Neuronal stem cell (in vitro differentiated cells): Measurements from ENCODE around the gene PRKCE.
A peak's percentile ranks its signal among the peaks of the same experiment; 100 is the strongest.

Experiments
- DNase-seq: peaks from one replicate; pipeline ENCODE4 v3.0.0-alpha.2; 2013; ENCODE audit warnings: low spot score
- H2AFZ ChIP-seq: one replicate; pipeline ENCODE4 v1.6.1; 2013; ENCODE audit warnings: mild to moderate bottlenecking, low read length, inconsistent platforms
- H2AK5ac ChIP-seq: 2 replicates; pipeline ENCODE4 v1.6.1; 2013; ENCODE audit warnings: low read depth, mild to moderate bottlenecking, inconsistent platforms, low read length, moderate library complexity, mixed read lengths
- H2BK120ac ChIP-seq: 2 replicates; pipeline ENCODE4 v1.6.1; 2013; ENCODE audit warnings: low read depth, mild to moderate bottlenecking, inconsistent platforms, low read length, moderate library complexity, mixed read lengths
- H2BK12ac ChIP-seq: one replicate; pipeline ENCODE4 v1.6.1; 2013; ENCODE audit warnings: low read length, inconsistent platforms
- H2BK15ac ChIP-seq: 2 replicates; pipeline ENCODE4 v1.6.1; 2013; ENCODE audit warnings: mild to moderate bottlenecking, low read length, inconsistent platforms, mixed read lengths
- H2BK5ac ChIP-seq: one replicate; pipeline ENCODE4 v1.6.1; 2013; ENCODE audit warnings: inconsistent platforms, mild to moderate bottlenecking, low read length, moderate library complexity
- H3K14ac ChIP-seq: one replicate; pipeline ENCODE4 v1.6.1; 2013; ENCODE audit warnings: low read length, inconsistent platforms
- H3K18ac ChIP-seq: 2 replicates; pipeline ENCODE4 v1.6.1; 2013; ENCODE audit warnings: low read length, inconsistent platforms
- H3K23ac ChIP-seq: 2 replicates; pipeline ENCODE4 v1.6.1; 2013; ENCODE audit warnings: low read depth, mild to moderate bottlenecking, mixed read lengths, low read length, inconsistent platforms; ENCODE audit not compliant: poor library complexity
- H3K27ac ChIP-seq: replicated peaks from 3 replicates; pipeline ENCODE4 v1.5.1; 2013; ENCODE audit warnings: low read length, inconsistent platforms
- H3K27me3 ChIP-seq, 3 experiments: 2 replicates each; pipeline ENCODE4 v1.6.1; 2013; ENCODE audit warnings: low read length in 3 of 3, mild to moderate bottlenecking in 2 of 3, inconsistent platforms in 1 of 3, low read depth in 1 of 3, mixed read lengths in 1 of 3, moderate library complexity in 1 of 3; ENCODE audit not compliant: control insufficient read depth in 3 of 3, insufficient read depth in 3 of 3
- H3K36me3 ChIP-seq, 2 donors: replicated peaks in 1 of 2; 2 replicates each; pipeline ENCODE4 v1.6.1; 2013; ENCODE audit warnings: low read length in 2 of 2; ENCODE audit not compliant: control insufficient read depth in 2 of 2, insufficient read depth in 2 of 2
- H3K4ac ChIP-seq: 2 replicates; pipeline ENCODE4 v1.6.1; 2013; ENCODE audit warnings: inconsistent platforms, mild to moderate bottlenecking, low read length, moderate library complexity
- H3K4me1 ChIP-seq, 2 donors: 1 replicate in 1 of 2; 2 replicates in 1 of 2; pipeline ENCODE4 v1.6.1; 2013; ENCODE audit warnings: low read length in 2 of 2, low read depth in 1 of 2; ENCODE audit not compliant: control insufficient read depth in 2 of 2, insufficient read depth in 1 of 2
- H3K4me2 ChIP-seq: one replicate; pipeline ENCODE4 v1.6.1; 2013; ENCODE audit warnings: mild to moderate bottlenecking, low read length, inconsistent platforms; ENCODE audit not compliant: insufficient read depth, poor library complexity, severe bottlenecking
- H3K4me3 ChIP-seq, 2 donors: 2 replicates each; pipeline ENCODE4 v1.5.1; 2013; ENCODE audit warnings: low read length in 2 of 2, mild to moderate bottlenecking in 2 of 2, inconsistent platforms in 1 of 2, moderate library complexity in 1 of 2
- H3K79me1 ChIP-seq: one replicate; pipeline ENCODE4 v1.6.1; 2013; ENCODE audit warnings: low read depth, mild to moderate bottlenecking, inconsistent platforms, low read length, moderate library complexity
- H3K9ac ChIP-seq: one replicate; pipeline ENCODE4 v1.6.1; 2013; ENCODE audit warnings: mild to moderate bottlenecking, low read depth, low read length, inconsistent platforms; ENCODE audit not compliant: poor library complexity
- H3K9me3 ChIP-seq, 2 donors: replicated peaks in 1 of 2; 2 replicates each; pipeline versions ENCODE3 to v1.6.1; 2013; ENCODE audit warnings: low read length in 2 of 2, mild to moderate bottlenecking in 2 of 2, inconsistent platforms in 1 of 2, low read depth in 1 of 2, mixed read lengths in 1 of 2, moderate library complexity in 1 of 2; ENCODE audit not compliant: control insufficient read depth in 2 of 2, insufficient read depth in 1 of 2
- H4K8ac ChIP-seq: one replicate; pipeline ENCODE4 v1.6.1; 2013; ENCODE audit warnings: low read depth, mild to moderate bottlenecking, inconsistent platforms, low read length, moderate library complexity
- H4K91ac ChIP-seq: one replicate; pipeline ENCODE4 v1.6.1; 2013; ENCODE audit warnings: low read length, low read depth, mild to moderate bottlenecking, inconsistent platforms; ENCODE audit not compliant: poor library complexity
- WGBS, 2 donors: extraction: QIAGEN DNeasy Blood & Tissue Kit; methylation state at CpG; one replicate each; pipeline ENCODE4 v1.1.7; 2013; ENCODE audit warnings: missing lambda C conversion rate in 2 of 2, mixed read lengths in 1 of 2; ENCODE audit not compliant: insufficient read length in 2 of 2, insufficient replicate concordance in 1 of 2; ENCODE audit errors: extremely low coverage in 2 of 2; 5-methylcytosine and 5-hydroxymethylcytosine counted together

Gene PRKCE

DNA sequence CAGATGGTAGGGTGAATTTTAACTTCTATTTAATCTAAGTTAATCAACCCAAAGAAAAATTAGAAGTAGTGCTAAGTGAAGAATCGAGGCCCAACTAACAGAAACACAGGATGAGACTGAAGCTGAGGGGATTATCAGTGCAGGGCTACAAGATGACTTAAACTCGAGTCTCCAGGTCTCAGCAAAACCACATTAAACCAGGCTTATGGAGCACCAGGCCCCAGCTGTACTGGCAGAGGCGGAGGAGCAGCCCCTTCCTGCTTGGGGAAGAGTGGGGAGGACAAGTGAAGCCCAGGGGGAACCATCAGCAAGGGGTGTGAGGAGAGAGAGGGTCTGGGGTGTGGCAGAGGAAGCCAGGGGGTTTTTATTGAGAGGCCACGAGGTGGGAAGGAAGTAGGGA is 509.8 kb downstream of the PRKCE start:
- Histone ChIP-seq H3K27ac (no peak overlapping the region), H3K9ac (no peak overlapping the region), H3K14ac (no peak overlapping the region), H2AFZ (no peak overlapping the region), H4K8ac (no peak overlapping the region), H2BK15ac (no peak overlapping the region), H4K91ac (no peak overlapping the region), H2AK5ac (no peak overlapping the region), H3K4me1 (peaks cover 0 to 12% of the 10 kb centered on the region in 2 donors), H3K4me2 (no peak overlapping the region), H3K23ac (no peak overlapping the region), H2BK5ac (no peak overlapping the region), H3K79me1 (no peaks in the 10 kb centered on the region), H3K4me3 (no peak overlapping the region), H2BK120ac (no peak overlapping the region), H2BK12ac (no peak overlapping the region), H3K27me3 (no peaks in the 10 kb centered on the region), H3K18ac (no peak overlapping the region), H3K9me3 (peaks cover 0 to 2% of the 10 kb centered on the region in 2 donors), H3K36me3 (no peaks in the 10 kb centered on the region), H3K4ac (no peak overlapping the region)
- WGBS, 2 donors = no CpG with 5 or more reads among the region's 4 CpGs
- DNase-seq = no peak

DNA sequence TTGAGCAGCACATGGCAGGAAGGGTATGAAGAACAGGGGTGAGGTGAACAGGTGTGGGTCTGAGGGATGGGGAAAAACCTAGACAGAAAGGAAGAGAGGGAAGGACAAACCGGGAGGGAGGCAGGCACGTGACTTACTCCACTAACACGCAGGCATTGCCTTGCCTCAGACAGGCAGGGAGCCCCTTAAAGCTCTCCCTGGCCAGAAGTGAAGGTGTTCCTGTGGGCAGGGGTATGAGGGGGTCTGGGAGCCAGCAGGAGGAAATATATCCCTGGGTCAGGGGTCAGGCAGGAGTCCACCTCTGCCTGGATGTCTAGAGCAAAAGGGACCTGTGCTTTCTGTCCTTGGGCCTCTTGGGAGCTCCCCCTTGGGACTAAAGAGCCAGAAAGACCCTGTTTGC is 510.4 kb downstream of the PRKCE start:
- H4K8ac ChIP-seq = no peak overlapping the region
- no peak overlapping the region for H2BK15ac ChIP-seq
- peaks cover 0 to 2% of the 10 kb centered on the region in 2 donors for H3K9me3 ChIP-seq
- no CpG with 5 or more reads among the region's 3 CpGs for WGBS, 2 donors
- no peak overlapping the region for H3K14ac ChIP-seq
- DNase-seq = no peak
- no peak overlapping the region for H2BK120ac ChIP-seq
- no peak overlapping the region for H3K23ac ChIP-seq
- H2BK12ac ChIP-seq = no peak overlapping the region
- no peak overlapping the region for H3K4me3 ChIP-seq
- no peak overlapping the region for H2BK5ac ChIP-seq
- no peak overlapping the region for H3K4ac ChIP-seq
- H4K91ac ChIP-seq = no peak overlapping the region
- H3K9ac ChIP-seq = no peak overlapping the region
- H3K79me1 ChIP-seq = no peaks in the 10 kb centered on the region
- no peaks in the 10 kb centered on the region for H3K36me3 ChIP-seq
- peak overlapping the region; percentile 43 for H2AK5ac ChIP-seq
- no peaks in the 10 kb centered on the region for H3K27me3 ChIP-seq
- H3K27ac ChIP-seq = no peak overlapping the region
- no peak overlapping the region for H2AFZ ChIP-seq
- H3K18ac ChIP-seq = peak overlapping the region; percentile 44
- no peak overlapping the region for H3K4me2 ChIP-seq
- H3K4me1 ChIP-seq = peaks cover 0 to 12% of the 10 kb centered on the region in 2 donors

DNA sequence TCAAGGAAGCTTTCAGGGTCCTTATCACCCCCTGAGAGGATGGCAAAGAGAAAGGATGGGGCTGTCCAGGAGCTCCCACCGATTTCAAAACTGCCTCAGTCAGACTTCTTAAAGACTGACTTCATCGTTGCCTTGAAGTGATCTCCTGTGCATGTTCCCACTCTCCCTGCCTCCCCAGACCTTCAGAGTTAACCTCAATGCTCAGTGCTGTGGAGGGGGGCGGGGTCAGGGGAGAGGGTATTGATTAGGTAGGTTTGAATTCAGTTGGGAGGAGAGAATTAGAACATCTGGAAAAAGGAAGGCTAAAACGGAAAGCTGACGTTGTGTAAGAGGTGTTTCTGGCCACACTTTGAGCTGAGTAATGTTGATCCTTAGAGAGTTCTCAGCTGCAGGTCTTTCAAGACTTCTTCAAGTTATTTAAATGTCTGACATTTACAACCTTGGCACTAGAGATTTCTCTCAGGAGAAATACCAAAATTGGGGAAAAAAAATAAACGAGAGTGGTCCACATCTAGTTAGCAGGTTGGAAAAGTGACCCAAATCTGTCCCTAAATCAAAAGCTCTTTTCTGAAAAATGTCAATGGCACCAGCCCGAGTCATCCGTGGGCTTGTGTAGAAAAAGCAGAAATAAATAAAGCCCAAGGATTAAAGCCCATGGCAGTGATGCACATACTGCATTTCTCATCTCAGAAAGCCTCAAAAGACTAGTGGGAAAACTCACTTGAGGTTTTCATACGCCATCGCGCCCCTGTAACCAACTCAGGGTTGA is 511.0 kb downstream of the PRKCE start:
- whole genome bisulfite sequencing, 2 donors = no CpG with 5 or more reads among the region's 11 CpGs
- H4K8ac ChIP-seq = no peak overlapping the region
- DNase-seq = no peak

DNA sequence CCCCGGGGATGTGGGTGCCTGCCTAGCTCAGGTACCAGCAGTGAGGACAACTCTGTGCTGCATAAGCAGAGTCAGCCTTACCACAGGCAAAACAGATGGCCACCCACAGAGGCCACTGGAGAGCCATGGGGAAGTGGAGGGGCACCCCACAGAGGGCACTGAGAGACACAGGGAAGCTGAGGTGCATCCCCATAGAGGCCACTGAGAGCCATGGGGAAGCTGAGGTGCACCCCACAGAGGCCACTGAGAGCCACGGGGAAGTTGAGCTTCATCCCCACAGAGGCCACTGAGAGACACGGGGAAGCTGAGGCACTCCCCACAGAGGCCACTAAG is 511.6 kb downstream of the PRKCE start:
- H3K79me1 ChIP-seq = no peaks in the 10 kb centered on the region
- no peaks in the 10 kb centered on the region for H3K27me3 ChIP-seq
- H3K4me3 ChIP-seq = no peak overlapping the region
- no CpG with 5 or more reads among the region's 3 CpGs for WGBS, 2 donors
- H3K9me3 ChIP-seq = peaks cover 0 to 2% of the 10 kb centered on the region in 2 donors
- no peaks in the 10 kb centered on the region for H3K36me3 ChIP-seq
- no peak overlapping the region for H2BK120ac ChIP-seq
- peaks cover 0 to 12% of the 10 kb centered on the region in 2 donors for H3K4me1 ChIP-seq
- no peak overlapping the region for H4K91ac ChIP-seq
- H3K23ac ChIP-seq = no peak overlapping the region
- H2BK5ac ChIP-seq = no peak overlapping the region
- no peak overlapping the region for H3K18ac ChIP-seq
- H3K4me2 ChIP-seq = no peak overlapping the region
- H3K9ac ChIP-seq = no peak overlapping the region
- no peak overlapping the region for H2BK15ac ChIP-seq
- no peak overlapping the region for H2BK12ac ChIP-seq
- no peak for DNase-seq
- no peak overlapping the region for H3K27ac ChIP-seq
- H2AFZ ChIP-seq = no peak overlapping the region
- H3K4ac ChIP-seq = no peak overlapping the region
- H4K8ac ChIP-seq = no peak overlapping the region
- H3K14ac ChIP-seq = no peak overlapping the region
- H2AK5ac ChIP-seq = peak overlapping the region; percentile 62

More for the DNA sequence above, 511.0 kb downstream of the PRKCE start:
- no peak overlapping the region for H2AFZ ChIP-seq
- no peak overlapping the region for H3K14ac ChIP-seq
- H3K27ac ChIP-seq = no peak overlapping the region
- no peaks in the 10 kb centered on the region for H3K79me1 ChIP-seq
- H3K36me3 ChIP-seq = no peaks in the 10 kb centered on the region
- H3K9ac ChIP-seq = no peak overlapping the region
- no peak overlapping the region for H2BK12ac ChIP-seq
- H2AK5ac ChIP-seq = peak overlapping the region; percentile 62
- no peak overlapping the region for H4K91ac ChIP-seq
- no peak overlapping the region for H2BK120ac ChIP-seq
- no peak overlapping the region for H2BK15ac ChIP-seq
- peaks cover 0 to 12% of the 10 kb centered on the region in 2 donors for H3K4me1 ChIP-seq
- no peak overlapping the region for H3K23ac ChIP-seq
- peaks cover 0 to 2% of the 10 kb centered on the region in 2 donors for H3K9me3 ChIP-seq
- H3K4ac ChIP-seq = no peak overlapping the region
- no peak overlapping the region for H3K4me2 ChIP-seq
- no peak overlapping the region for H3K18ac ChIP-seq
- H2BK5ac ChIP-seq = no peak overlapping the region
- H3K4me3 ChIP-seq = no peak overlapping the region
- H3K27me3 ChIP-seq = no peaks in the 10 kb centered on the region
